Chondrocyte (in vitro differentiated cells): ENCODE results near the gene SCD5. TPM values are rescaled to one million over a fixed set of nuclear protein-coding genes. Genes with fewer than 3 reads are reported as not detected.

Experiments
- DNase-seq: peaks from one replicate; pipeline ENCODE4 v3.0.0; 2021; ENCODE audit warnings: mixed read lengths, low spot score
- H3K27ac Mint-ChIP-seq: one replicate; pipeline ENCODE4 v1.8.0; 2021; ENCODE audit warnings: mild to moderate bottlenecking, moderate library complexity, mixed read lengths; ENCODE audit not compliant: unreplicated experiment
- H3K27me3 Mint-ChIP-seq: 2 replicates; pipeline ENCODE4 v1.8.0; 2021; ENCODE audit warnings: low read depth, mixed read lengths
- H3K36me3 Mint-ChIP-seq: 2 replicates; pipeline ENCODE4 v1.8.0; 2021; ENCODE audit warnings: low read depth, mixed read lengths
- H3K4me1 Mint-ChIP-seq: 2 replicates; pipeline ENCODE4 v1.8.0; 2021; ENCODE audit warnings: low read depth, mild to moderate bottlenecking, mixed read lengths
- H3K4me3 Mint-ChIP-seq: one replicate; pipeline ENCODE4 v1.8.0; 2021; ENCODE audit warnings: mild to moderate bottlenecking, moderate library complexity, mixed read lengths; ENCODE audit not compliant: unreplicated experiment
- H3K9me3 Mint-ChIP-seq: 2 replicates; pipeline ENCODE4 v1.8.0; 2021; ENCODE audit warnings: low read depth, mixed read lengths
- total RNA-seq: library from RNA; stranded (reverse); gene quantifications from 3 replicates; pipeline ENCODE4 v1.2.1, GENCODE V29; 2021
- TF ChIP-seq, protein P1 (sequence below): fragments of 200-600 bp; sonication (generic); IDR thresholded peaks from 2 replicates; pipeline ENCODE4 v1.5.0; 2021; ENCODE audit warnings: antibody characterized with exemption, mild to moderate bottlenecking, moderate library complexity

SCD5 gene
- total RNA-seq, 1 donor from 2014 or later, result 22.6 TPM

DNA sequence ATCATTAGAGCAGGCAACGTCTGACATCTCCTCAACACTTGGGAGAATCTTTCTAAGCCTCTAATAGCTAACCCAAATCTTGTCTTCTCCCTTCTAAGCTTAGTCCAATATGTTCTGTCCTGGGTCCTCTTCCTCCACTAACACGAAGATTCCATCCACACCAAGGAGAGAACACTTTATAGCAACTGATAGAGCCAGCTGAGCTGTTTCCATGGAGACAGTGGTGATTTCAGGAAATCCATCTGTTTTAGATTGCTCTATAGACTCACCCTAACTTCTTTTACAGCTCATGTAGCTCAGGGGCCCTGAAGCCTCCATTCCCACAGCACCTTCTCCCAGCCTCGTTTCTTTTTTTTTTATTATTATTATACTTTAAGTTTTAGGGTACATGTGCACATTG is 37.4 kb downstream of the SCD5 start:
- Mint-ChIP-seq H3K4me1 (peaks cover 12% of the 10 kb centered on the region), H3K27ac (no peak overlapping the region), H3K4me3 (no peak overlapping the region), H3K36me3 (peaks cover 7% of the 10 kb centered on the region), H3K27me3 (no peaks in the 10 kb centered on the region), H3K9me3 (peaks cover 12% of the 10 kb centered on the region)
- DNase-seq, result no peak
- TF ChIP-seq, protein P1, sequence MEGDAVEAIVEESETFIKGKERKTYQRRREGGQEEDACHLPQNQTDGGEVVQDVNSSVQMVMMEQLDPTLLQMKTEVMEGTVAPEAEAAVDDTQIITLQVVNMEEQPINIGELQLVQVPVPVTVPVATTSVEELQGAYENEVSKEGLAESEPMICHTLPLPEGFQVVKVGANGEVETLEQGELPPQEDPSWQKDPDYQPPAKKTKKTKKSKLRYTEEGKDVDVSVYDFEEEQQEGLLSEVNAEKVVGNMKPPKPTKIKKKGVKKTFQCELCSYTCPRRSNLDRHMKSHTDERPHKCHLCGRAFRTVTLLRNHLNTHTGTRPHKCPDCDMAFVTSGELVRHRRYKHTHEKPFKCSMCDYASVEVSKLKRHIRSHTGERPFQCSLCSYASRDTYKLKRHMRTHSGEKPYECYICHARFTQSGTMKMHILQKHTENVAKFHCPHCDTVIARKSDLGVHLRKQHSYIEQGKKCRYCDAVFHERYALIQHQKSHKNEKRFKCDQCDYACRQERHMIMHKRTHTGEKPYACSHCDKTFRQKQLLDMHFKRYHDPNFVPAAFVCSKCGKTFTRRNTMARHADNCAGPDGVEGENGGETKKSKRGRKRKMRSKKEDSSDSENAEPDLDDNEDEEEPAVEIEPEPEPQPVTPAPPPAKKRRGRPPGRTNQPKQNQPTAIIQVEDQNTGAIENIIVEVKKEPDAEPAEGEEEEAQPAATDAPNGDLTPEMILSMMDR, result no peak

DNA sequence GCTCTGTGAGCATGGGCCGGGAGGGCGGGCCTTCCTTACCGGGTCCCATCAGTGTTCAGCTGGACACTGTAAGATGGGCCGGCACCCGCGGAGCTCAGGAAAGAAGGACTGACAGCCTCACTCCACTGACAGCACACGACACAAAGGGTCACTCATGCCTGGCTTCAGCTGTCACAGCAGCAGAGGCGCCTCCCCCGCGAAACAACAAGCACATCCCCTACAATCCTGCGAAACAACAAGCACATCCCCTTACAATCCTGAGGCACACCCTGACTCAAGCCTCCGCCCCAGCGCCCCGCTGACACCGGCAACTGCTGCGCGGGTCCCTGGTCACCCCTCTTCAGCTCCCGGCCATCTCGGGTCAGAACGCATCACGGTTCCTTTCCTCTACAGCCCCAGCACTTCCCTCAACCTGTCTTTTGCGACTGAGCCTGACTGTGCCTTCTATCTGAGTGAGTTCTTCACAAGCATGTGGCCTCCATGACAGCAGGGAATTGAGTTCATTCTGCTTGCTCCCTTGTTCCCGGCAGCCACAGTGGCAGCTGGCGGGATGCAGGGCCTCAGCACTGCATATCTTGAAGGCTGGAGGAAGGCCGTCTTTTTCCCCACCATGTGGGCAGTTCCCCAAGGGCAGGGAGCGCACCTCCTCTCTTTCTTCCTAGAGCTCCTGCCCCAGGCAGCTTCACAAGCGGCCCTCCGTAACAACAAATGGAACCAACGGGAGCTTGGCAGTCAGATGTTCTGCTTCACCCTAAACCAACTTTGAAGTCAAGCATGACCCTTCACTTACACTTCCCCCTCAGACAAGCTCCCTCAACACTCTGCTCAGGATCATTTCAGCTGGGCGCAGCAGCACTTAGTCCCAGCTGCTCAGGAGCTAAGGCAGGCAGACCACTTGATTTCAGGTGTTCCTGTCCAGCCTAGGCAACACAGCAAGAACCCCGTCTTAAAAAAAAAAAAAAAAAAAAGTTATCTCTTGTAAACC is 39.6 kb downstream of the SCD5 start:
- no peak for DNase-seq
- no peak overlapping the region for H3K4me3 Mint-ChIP-seq
- H3K36me3 Mint-ChIP-seq, result peaks cover 4% of the 10 kb centered on the region
- peaks cover 27% of the 10 kb centered on the region for H3K4me1 Mint-ChIP-seq
- TF ChIP-seq, protein P1, result no peak
- H3K27ac Mint-ChIP-seq, result no peak overlapping the region
- no peaks in the 10 kb centered on the region for H3K27me3 Mint-ChIP-seq
- H3K9me3 Mint-ChIP-seq, result peaks cover 2% of the 10 kb centered on the region

DNA sequence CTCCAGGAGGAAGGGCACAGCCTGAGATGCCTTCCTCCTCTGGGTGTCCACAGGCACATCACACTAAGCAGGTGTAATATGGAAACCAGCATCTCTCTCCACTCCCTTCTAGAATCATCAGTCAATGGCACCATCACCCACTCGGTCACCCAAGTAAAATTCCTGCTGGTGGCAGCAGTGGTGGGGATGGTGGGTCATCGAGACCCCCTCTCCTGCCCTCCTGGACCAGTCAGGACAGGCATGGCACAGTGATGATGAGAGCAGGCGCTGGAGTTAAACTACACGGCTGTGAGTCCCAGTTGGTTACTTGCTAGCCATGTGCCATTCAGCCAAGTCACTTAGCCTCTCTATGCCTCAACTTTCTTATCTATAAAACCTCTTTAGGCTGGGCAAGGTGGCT is 42.5 kb downstream of the SCD5 start:
- Mint-ChIP-seq H3K9me3 (peaks cover 2% of the 10 kb centered on the region), H3K4me3 (no peak overlapping the region), H3K27me3 (no peaks in the 10 kb centered on the region), H3K4me1 (peaks cover 54% of the 10 kb centered on the region), H3K36me3 (peaks cover 4% of the 10 kb centered on the region), H3K27ac (no peak overlapping the region)
- DNase-seq, result no peak
- TF ChIP-seq, protein P1, result no peak

DNA sequence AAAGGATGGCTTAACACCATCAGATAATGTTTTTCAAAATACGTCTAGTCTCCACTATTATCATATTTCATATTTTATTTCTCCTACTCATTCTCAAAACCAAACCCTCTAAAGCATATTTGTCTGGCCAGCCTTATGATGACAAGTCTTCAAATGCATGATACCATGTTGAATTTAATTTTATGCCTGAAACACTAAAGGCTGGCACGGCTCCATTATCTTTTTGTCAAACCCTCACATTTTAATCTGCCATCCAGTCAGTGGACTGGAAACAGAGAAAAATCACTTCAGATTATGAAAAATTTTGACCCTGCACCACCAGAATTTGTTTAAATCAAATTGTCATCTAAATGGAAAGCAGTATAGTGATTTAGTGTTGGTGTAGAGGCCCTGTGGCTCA is 42.9 kb downstream of the SCD5 start:
- DNase-seq, result no peak
- Mint-ChIP-seq H3K36me3 (peaks cover 4% of the 10 kb centered on the region), H3K9me3 (peaks cover 2% of the 10 kb centered on the region), H3K4me1 (peaks cover 58% of the 10 kb centered on the region), H3K4me3 (no peak overlapping the region), H3K27me3 (no peaks in the 10 kb centered on the region), H3K27ac (no peak overlapping the region)
- TF ChIP-seq, protein P1, result no peak

DNA sequence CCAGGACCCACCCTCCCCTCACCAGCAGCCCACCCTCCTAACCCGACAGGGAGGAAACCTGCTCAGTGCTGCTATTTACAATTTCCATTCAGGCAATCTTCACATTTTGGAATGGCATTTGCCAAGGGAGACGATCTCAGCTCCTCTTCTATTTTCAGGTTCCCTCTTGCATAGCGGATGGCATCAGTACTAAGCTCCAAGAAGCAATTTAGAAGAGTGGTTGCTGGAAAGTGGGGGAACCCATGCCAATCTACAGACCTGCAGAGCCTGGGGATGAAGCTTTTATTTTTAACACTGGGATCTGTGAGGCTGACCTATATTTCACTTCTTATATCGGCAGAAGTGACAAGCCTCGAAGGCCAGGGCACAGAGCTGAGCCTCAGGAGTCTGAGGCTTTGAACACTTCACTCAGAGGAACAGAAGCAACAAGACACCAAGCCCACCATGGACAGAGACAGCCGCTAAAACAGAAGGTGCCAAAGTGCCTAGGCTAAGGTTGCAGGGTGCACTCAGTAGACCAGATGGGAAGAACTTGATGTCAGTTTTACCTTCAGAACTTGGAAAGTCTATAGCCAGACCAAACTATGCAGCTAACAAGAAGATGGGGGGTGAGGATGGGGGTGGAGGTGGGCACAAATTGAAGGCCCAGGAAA is 44.0 kb downstream of the SCD5 start:
- H3K4me3 Mint-ChIP-seq, result no peak overlapping the region
- no peak for DNase-seq
- peaks cover 61% of the 10 kb centered on the region for H3K4me1 Mint-ChIP-seq
- no peaks in the 10 kb centered on the region for H3K27me3 Mint-ChIP-seq
- peaks cover 2% of the 10 kb centered on the region for H3K9me3 Mint-ChIP-seq
- H3K36me3 Mint-ChIP-seq, result peaks cover 4% of the 10 kb centered on the region
- TF ChIP-seq, protein P1, result no peak
- peak overlapping the region; percentile 96 for H3K27ac Mint-ChIP-seq
